CMK (cell line): ENCODE measurements around the gene SMARCA4.

ENCODE experiments used
- DNase-seq: peaks from one replicate; pipeline ENCODE4 v3.0.0-alpha.2; 2010; ENCODE audit warnings: low read depth

The SMARCA4 gene

GRCh38 chr19:10960314-10961072 lies at the start of gene SMARCA4:
Gene SMARCA4, plus strand, starts transcription at chr19:10961030. Its CDS starts 23,122 bp downstream, at chr19:10984152.
- DNase-seq, result peak; percentile 94

DNA sequence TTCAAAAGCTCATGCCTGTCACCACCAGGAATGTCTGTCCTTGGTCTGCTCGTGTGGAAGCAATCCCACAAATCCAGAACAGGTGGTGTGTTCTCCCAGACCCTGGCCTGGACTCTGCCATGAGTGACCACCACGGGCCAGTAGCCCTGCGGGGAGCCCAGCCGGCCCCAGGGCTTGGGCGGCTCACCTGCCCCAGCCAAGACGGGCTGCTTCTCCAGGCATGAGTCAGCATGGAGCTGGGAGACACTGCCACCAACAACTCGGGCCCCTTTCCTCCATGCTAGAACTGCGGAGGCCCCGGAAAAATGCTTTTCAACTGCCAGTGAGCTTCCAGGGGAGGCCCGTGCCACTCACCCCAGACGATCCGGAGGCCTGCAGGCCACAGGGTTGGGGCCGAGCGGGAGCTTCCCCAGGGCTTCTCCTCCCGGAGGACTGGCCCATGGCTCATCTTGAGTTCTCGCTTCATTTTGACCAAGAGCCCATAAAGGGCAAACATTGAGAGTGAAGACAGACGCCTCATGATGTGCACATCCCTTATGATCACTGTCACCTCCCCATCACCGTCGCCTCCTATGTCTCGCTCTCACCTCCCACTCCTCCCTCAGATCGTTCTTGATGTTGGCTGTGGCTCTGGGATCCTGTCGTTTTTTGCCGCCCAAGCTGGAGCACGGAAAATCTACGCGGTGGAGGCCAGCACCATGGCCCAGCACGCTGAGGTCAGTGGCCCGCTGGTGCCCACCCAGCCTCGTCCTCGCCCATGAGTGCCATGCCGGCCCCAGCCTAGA lies 49.1 kb upstream of the SMARCA4 start:
- no peak for DNase-seq

- DNase-seq, result no peak
These were observed 48.2 kb upstream of the SMARCA4 start for GRCh38 chr19:10912619-10913018.

DNA sequence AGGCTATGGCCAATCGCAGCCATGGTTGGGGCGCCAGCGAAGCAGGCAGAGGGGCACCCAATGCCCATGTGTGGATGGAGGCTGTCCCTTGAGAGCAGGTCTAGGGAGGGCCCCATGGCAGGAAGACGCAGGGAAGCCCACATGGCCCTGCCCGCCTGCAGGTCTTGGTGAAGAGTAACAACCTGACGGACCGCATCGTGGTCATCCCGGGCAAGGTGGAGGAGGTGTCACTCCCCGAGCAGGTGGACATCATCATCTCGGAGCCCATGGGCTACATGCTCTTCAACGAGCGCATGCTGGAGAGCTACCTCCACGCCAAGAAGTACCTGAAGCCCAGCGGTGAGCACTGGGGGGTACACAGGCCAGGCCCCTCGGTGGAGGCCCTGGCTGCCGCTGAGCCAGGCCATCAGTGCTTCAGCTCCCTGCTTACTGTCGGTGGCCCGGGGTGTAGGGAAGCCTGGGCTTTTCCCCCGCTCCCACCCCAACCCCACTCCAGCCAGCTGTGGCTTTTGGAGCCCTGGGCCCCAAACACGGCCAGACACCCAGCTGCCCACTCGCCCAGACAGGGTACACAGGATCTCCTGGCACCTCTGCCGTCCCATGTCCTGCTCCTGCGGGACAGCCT lies 47.0 kb upstream of the SMARCA4 start:
- DNase-seq, result no peak

GRCh38 chr19:10915130-10916091 lies 45.4 kb upstream of the SMARCA4 start:
- no peak for DNase-seq

DNA sequence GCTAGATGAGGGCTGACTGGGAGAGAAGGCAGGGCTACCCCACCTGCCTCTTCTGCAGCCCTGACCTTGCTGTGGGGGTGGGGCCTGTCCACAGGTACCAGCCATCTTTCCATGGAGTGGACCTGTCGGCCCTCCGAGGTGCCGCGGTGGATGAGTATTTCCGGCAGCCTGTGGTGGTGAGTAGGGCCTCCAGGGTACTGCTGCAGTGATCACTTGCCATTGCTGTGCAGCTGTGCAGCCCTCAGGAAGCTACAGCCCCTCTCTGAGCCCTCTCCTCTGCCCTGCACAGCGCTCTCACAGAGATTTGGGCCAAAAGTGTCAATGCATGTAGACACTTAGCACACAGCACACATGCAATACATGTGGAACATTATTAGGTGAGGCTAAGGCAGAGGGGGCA lies 44.2 kb upstream of the SMARCA4 start:
- DNase-seq, result no peak

GRCh38 chr19:10918359-10918758 lies 42.5 kb upstream of the SMARCA4 start:
- no peak for DNase-seq

DNA sequence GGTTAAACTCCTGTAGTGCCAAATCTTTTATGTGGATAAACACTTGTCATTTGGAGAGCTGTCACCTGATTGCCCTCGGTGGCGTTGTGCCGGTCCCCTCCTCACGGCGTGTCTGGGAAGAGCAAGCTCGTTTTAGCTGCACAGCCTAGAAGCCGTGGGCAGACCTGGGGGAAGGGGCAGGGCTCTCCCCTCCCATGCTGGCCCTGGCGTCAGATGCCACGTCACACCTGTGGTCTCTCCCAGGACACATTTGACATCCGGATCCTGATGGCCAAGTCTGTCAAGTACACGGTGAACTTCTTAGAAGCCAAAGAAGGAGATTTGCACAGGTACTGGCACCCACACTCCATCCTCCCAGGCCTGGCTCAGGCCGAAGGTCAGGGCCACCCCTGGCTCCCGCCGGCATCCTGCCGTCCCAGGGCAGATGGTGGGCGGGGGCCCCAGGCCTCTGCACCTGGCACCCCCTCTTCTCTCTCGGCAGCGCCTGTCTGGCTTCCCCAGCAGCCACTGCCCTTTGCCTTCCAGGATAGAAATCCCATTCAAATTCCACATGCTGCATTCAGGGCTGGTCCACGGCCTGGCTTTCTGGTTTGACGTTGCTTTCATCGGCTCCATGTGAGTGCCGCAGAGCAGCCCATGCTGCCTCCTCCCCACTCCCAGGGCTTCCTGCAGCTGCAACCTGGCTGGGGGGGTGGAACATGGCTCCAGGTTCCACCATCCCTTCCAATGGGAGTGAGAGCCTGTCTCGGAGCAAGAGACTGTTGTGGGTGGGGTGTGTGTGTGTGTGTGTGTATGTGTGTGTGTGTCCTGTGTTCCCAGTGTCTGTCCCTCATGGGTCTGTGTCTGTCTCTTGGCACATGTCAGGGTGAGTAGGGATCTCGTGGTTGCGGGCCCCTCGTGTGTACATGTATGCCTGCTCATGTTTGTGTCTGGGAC lies 41.2 kb upstream of the SMARCA4 start:
- no peak for DNase-seq

- no peak for DNase-seq
These were observed 40.6 kb upstream of the SMARCA4 start for GRCh38 chr19:10920288-10920655.

GRCh38 chr19:10920781-10921180 lies 40.0 kb upstream of the SMARCA4 start:
- DNase-seq, result no peak

- DNase-seq, result no peak
These were observed 39.5 kb upstream of the SMARCA4 start for GRCh38 chr19:10921199-10921909.

DNA sequence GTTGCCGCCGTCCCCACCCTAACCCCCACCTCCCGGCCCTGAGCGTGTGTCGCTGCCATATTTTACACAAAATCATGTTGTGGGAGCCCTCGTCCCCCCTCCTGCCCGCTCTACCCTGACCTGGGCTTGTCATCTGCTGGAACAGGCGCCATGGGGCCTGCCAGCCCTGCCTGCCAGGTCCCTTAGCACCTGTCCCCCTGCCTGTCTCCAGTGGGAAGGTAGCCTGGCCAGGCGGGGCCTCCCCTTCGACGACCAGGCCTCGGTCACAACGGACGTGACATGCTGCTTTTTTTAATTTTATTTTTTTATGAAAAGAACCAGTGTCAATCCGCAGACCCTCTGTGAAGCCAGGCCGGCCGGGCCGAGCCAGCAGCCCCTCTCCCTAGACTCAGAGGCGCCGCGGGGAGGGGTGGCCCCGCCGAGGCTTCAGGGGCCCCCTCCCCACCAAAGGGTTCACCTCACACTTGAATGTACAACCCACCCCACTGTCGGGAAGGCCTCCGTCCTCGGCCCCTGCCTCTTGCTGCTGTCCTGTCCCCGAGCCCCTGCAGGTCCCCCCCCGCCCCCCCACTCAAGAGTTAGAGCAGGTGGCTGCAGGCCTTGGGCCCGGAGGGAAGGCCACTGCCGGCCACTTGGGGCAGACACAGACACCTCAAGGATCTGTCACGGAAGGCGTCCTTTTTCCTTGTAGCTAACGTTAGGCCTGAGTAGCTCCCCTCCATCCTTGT lies 38.8 kb upstream of the SMARCA4 start:
- DNase-seq, result no peak

- no peak for DNase-seq
These were observed 38.2 kb upstream of the SMARCA4 start for GRCh38 chr19:10922638-10923014.

DNA sequence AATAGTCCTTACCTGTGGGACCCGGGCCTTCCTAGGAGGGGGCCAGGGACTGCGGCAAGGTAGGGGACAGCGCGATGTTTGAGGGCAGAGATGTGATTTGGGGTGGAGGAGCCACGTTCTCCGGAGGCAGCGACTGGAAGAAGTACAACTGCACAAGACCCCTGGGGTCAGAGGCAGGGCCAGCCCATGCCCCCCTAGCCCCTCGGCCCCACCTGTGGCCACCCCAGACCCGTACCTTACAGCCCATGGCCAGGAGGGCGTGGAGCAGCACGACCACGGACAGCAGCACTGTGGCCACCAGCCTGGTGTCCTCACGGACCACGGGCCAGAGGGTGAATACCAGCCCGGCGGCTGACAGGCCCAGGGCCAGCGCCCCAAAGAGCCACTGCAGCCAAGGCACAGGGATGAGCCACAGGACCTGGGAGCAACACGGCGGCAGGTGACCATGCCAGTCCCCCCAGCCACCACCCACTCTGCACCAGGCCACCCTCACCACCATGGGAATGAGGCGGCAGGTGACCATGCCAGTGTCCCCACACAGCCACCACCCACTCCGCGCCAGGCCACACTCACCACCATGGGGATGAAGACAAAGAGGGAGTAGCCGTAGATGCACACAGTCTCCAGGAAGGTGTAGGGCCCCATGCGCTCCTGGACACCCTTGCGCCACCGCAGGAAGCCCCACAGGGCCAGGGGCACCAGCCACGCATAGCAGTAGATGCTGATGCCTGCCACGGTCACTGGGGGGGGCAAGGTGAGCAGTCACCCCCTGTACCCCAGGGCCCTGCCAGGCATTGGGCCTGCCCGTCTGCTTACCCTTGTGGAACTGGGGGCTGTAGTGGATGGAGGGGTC lies 37.3 kb upstream of the SMARCA4 start:
- DNase-seq, result no peak

GRCh38 chr19:10924597-10924996 lies 36.2 kb upstream of the SMARCA4 start:
- no peak for DNase-seq

DNA sequence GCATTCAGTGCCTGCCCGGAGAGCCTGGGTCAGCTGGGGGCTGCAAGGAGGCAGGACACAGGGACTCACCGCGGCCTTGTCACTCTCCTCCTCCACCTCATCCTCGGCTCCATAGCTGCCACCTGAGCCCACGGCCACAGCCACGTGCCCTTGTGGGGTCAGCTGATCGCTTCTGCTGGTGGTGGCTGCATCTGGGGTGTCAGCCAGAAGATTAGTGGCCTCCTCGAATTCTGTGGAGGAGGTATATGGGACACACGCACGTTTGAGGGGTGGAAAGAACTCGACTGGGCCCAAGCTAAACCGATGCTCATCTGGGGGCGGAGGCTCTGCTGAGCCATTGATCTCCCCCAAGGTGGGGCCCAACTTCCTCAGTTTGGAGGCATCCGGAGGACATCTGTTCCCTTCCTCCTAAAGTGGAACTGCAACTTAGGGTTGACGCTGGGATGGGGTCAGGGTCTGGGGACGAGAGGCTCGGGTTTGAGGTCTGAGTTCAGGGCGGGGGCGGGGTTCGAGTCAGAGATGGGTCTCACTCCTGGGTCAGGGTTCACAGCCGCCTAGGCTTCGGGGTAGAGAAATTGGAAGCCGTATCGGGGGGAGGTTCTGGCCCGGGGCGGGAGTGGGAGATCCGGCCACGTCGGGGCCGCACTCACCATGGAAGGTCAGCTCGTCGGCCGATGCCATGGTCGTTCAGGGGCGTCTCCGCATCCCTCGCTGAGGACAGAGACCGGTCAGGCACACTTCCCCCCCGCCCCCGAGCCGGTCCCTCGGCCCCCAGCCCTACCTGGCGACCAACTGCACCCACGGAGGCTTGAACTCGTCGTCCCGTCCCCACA lies 32.9 kb upstream of the SMARCA4 start:
- peak; percentile 53 for DNase-seq

DNA sequence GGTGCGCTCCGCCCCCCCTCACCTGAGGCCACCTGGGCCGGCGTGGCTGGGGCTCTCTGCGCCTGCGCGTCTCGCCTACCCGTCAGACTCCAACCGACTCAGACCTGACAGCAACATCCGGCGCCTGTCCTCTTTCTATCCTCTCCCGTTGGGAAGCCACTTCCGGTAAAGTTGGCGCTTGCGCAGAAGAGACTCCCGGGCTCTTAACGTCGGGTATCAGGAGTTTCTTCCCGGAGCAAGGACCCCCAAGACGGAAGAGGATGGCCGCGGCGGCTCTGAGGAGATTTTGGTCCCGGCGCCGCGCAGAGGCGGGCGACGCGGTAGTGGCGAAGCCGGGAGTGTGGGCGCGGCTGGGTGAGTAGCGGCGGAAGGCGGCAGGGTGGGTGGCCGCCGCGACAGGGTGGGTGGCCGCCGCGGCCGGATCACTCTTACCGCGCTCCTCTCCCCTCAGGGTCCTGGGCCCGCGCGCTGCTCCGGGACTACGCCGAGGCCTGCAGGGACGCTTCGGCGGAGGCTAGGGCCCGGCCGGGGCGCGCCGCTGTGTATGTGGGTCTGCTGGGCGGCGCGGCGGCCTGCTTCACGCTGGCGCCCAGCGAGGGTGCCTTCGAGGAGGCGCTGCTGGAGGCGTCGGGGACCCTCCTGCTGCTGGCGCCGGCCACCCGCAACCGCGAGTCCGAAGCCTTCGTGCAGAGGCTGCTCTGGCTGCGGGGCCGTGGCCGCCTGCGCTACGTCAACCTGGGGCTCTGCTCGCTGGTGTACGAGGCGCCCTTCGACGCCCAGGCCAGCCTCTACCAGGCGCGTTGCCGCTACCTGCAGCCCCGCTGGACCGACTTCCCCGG lies 32.0 kb upstream of the SMARCA4 start, which contains the start of the genes TIMM29 and YIPF2:
Gene TIMM29 (plus strand): TSS at position 249 of the 839 bp plus-strand sequence. CDS start 12 bp downstream, at position 261.
Gene YIPF2 (minus strand): TSS at position 77 of the 839 bp plus-strand sequence. CDS start 229 bp downstream, outside the sequence.
- peak; percentile 93 for DNase-seq
